Measurements from ENCODE around the gene DUS1L. TPM values are rescaled to one million over a fixed set of nuclear protein-coding genes. Genes with fewer than 3 reads are reported as not detected.
A peak's percentile ranks its signal among the peaks of the same experiment; 100 is the strongest.

The DUS1L gene
- total and polyA plus RNA-seq, 2 donors (not counting 1 experiment from before 2014, with no cell fraction given) = 109 to 241 TPM

DNA sequence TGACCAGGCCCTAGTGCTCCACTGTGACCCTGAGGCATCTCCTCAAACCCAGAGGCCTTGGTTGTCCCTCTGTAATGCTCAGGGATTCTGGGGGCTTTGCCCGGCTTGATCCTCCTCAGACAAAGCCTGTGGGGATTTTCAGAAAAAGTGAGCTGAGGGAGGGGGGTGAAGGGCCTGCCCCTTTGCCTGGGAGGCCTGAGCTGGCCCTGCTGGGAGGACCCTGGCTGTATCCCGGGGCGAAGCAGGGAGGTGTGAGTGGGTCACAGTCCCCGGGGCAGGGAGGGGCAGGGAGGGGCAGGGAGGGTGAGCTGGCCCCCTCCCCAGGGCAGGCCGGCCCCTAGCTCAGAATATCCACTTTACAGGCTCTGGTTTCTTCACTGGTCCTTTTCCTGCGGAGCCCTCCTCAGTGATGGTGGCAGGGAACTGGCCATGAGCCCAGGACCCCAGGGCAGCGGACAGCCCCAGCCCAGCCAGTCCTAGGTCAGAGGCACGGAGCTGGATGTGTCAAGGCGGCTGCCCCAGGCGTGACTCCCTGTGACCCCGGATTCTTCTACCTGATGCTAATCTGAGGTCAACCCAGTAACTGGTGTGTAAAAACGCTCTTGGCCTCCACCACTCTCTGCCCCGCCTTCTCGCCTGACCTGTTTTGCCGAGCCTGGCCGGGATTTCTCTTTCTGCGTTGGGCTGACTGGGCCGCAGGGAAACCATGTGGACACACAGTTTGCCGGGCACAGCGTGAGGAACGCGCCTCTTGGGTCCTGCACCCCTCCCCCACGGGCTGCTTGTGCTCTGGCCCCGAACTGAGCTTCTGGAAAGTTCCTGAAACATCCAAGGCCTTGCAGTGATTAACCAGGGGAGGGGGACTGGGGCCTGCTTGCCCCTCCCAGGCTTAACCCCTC, 38.2 kb upstream of the DUS1L start:
- H3K4me1 ChIP-seq (ENCODE audit: control insufficient read depth in 2 of 2, insufficient read depth in 2 of 2, low read length in 2 of 2) = peaks cover 26 to 43% of the 10 kb centered on the region in 2 donors
- H3K27ac ChIP-seq (ENCODE audit: low read length in 2 of 2) = no peak overlapping the region
- H3K27ac Mint-ChIP-seq = peak overlapping the region; percentile 26
- H3K9me3 Mint-ChIP-seq (ENCODE audit: insufficient read depth) = no peaks in the 10 kb centered on the region
- intact Hi-C loops (cut with micrococcal nuclease) = no loop called here
- peaks cover 28% of the 10 kb centered on the region for H3K4me1 Mint-ChIP-seq
- H2AFZ ChIP-seq (ENCODE audit: insufficient read depth, low read depth, low read length, poor library complexity, severe bottlenecking) = no peak overlapping the region
- no peak for TF ChIP-seq EZH2 (IDR thresholded peaks at IDR 0.05; ENCODE audit: borderline replicate concordance, insufficient read depth, low read depth, low read length, poor library complexity, severe bottlenecking)
- TF ChIP-seq, protein P1, sequence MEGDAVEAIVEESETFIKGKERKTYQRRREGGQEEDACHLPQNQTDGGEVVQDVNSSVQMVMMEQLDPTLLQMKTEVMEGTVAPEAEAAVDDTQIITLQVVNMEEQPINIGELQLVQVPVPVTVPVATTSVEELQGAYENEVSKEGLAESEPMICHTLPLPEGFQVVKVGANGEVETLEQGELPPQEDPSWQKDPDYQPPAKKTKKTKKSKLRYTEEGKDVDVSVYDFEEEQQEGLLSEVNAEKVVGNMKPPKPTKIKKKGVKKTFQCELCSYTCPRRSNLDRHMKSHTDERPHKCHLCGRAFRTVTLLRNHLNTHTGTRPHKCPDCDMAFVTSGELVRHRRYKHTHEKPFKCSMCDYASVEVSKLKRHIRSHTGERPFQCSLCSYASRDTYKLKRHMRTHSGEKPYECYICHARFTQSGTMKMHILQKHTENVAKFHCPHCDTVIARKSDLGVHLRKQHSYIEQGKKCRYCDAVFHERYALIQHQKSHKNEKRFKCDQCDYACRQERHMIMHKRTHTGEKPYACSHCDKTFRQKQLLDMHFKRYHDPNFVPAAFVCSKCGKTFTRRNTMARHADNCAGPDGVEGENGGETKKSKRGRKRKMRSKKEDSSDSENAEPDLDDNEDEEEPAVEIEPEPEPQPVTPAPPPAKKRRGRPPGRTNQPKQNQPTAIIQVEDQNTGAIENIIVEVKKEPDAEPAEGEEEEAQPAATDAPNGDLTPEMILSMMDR (IDR thresholded peaks at IDR 0.05) = no peak
- no peak overlapping the region for H3K4me2 ChIP-seq (replicated peaks; ENCODE audit: low read depth, low read length, poor library complexity, severe bottlenecking)
- ChIA-PET POLR2A (no interaction called here), CTCF (no interaction called here)
- no peaks in the 10 kb centered on the region for H4K20me1 ChIP-seq (ENCODE audit: control insufficient read depth, insufficient read depth, low read length, poor library complexity, severe bottlenecking)
- no peak overlapping the region for H3K9ac ChIP-seq (ENCODE audit: low read length)
- WGBS (ENCODE audit: insufficient coverage) = 94% methylated on average over 23 of the region's 24 CpGs
- ATAC-seq (ENCODE audit: low read depth) = no peak
- peaks cover 16% of the 10 kb centered on the region for H3K79me2 ChIP-seq (ENCODE audit: control insufficient read depth, insufficient read depth, low read length)
- H3K27me3 ChIP-seq (replicated peaks in 1 of 4; ENCODE audit: control extremely low read depth in 1 of 4, control insufficient read depth in 3 of 4, insufficient read depth in 4 of 4, low read length in 3 of 4) = no peaks in the 10 kb centered on the region
- no peak for DNase-seq
- no peak overlapping the region for H3K4me3 ChIP-seq (ENCODE audit: control extremely low read depth in 1 of 5, extremely low read depth in 1 of 5, insufficient read depth in 1 of 5, low read depth in 2 of 5, low read length in 4 of 5)
- no peaks in the 10 kb centered on the region for H3K36me3 ChIP-seq (replicated peaks in 1 of 2; ENCODE audit: control extremely low read depth in 1 of 2, control insufficient read depth in 1 of 2, extremely low read depth in 1 of 2, insufficient read depth in 2 of 2, low read length in 1 of 2)
- no peaks in the 10 kb centered on the region for H3K27me3 Mint-ChIP-seq
- peaks cover 0 to 4% (median 0%) of the 10 kb centered on the region in 3 donors for H3K9me3 ChIP-seq (ENCODE audit: control extremely low read depth in 1 of 3, control insufficient read depth in 2 of 3, insufficient read depth in 1 of 3, low read length in 2 of 3)
- no peak overlapping the region for H3K4me3 Mint-ChIP-seq
